Esophagus (tissue), 2 donors: ENCODE measurements around the gene SLC12A4. TPM values are rescaled to one million over a fixed set of nuclear protein-coding genes. Genes with fewer than 3 reads are reported as not detected.
A peak's percentile ranks its signal among the peaks of the same experiment; 100 is the strongest.
"Not testable (repeated sequence)": the region's sequence is repeated elsewhere in the genome, so short reads cannot be mapped to it uniquely, and the experiment has no call there.

ENCODE experiments used
- H3K27ac ChIP-seq, 2 donors: one replicate each; pipeline ENCODE4 v1.5.1; 2013; ENCODE audit warnings: low read depth in 2 of 2, mild to moderate bottlenecking in 2 of 2, inconsistent platforms in 1 of 2, low read length in 1 of 2, moderate library complexity in 1 of 2
- H3K27me3 ChIP-seq, 2 donors: one replicate each; pipeline ENCODE4 v1.6.1; 2013; ENCODE audit warnings: low read length in 2 of 2, control low read depth in 1 of 2, mild to moderate bottlenecking in 1 of 2; ENCODE audit not compliant: insufficient read depth in 2 of 2, control insufficient read depth in 1 of 2
- H3K36me3 ChIP-seq, 2 donors: one replicate each; pipeline ENCODE4 v1.6.1; 2013; ENCODE audit warnings: low read length in 1 of 2; ENCODE audit not compliant: control insufficient read depth in 2 of 2, insufficient read depth in 2 of 2
- H3K4me1 ChIP-seq, 2 donors: one replicate each; pipeline ENCODE4 v1.6.1; 2013; ENCODE audit warnings: low read length in 1 of 2; ENCODE audit not compliant: control insufficient read depth in 2 of 2, insufficient read depth in 2 of 2
- H3K4me3 ChIP-seq, 2 donors: one replicate each; pipeline ENCODE4 v1.5.1; 2013; ENCODE audit warnings: low read length in 2 of 2, mild to moderate bottlenecking in 2 of 2, low read depth in 1 of 2, moderate library complexity in 1 of 2
- H3K9me3 ChIP-seq, 2 donors: one replicate each; pipeline ENCODE4 v1.6.1; 2013; ENCODE audit warnings: mild to moderate bottlenecking in 2 of 2, low read depth in 1 of 2, low read length in 1 of 2, moderate library complexity in 1 of 2; ENCODE audit not compliant: control insufficient read depth in 2 of 2, insufficient read depth in 1 of 2
- WGBS, 2 donors: extraction: QIAGEN DNeasy Blood & Tissue Kit; methylation state at CpG; one replicate each; pipeline ENCODE4 v1.1.7; 2013; 5-methylcytosine and 5-hydroxymethylcytosine counted together
- polyA plus RNA-seq, 2 donors: library from polyadenylated mRNA; stranded (reverse); fragments of 200-250 nt; gene quantifications; one replicate each; pipeline ENCODE4 v1.2.3, GENCODE V29; 2013
- donor health status: healthy with polysubstance abuse.
- donor health status: Bipolar disorder and iron deficiency.

Gene SLC12A4
- polyA plus RNA-seq, result 10 to 100 TPM in 1 of 2 donors, 1 to 10 TPM in 1; 9.1 to 17.4 TPM

DNA sequence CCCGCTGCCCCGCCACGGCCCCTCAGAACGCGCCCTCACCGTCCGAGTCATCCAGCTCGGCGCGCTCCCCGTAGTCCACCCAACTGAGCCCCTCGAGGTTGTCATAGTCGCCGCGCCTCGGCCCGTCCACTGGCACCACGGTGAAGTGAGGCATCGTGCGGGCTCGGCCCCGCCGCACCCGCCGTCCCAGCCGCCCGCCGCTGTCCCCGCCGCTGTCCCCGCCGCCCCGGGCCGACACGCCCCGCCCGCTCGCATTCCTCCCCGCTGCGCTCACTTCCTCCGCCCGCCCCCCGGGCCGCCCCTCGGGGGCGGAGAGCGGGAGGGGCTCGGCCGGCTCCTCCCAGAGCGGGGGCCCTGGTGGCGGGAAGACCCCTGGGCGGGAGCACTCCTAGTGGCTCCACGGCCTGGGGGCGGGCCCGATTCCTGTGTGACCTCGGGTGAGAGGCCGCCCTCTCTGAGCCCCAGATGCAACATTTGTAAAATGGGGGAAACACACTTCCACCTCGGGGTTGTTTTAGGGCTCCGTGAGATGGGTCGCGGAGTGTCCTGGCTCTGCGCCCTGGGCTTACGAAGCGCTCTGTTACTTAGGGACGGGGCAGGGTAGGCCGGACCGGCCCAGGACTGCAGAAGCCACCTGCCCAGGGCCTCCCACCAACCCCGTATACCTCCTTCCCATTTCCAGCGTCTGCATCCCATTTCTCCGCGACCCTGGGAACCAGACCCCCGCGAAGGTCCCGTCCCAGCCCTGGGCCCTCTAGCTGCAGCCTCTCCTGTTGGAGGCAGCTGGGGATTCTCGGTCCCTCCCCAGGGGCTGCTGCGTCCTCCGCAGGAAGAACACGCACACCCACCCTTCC is at the start of gene SLC12A4:
TSS of gene SLC12A4 (minus strand) at position 238 of the 854 bp plus-strand sequence. CDS start at position 154, 84 bp downstream.
- peak within 1 kb of the TSS; percentile 95 for H3K27ac ChIP-seq
- peak within 1 kb of the TSS; percentile 69 to 82 for H3K4me3 ChIP-seq
- WGBS, 2 donors, result 0 to 2% methylated on average over 68 to 78 of the region's 78 CpGs
- peaks cover 10 to 20% of the 10 kb centered on the region in 2 donors for H3K4me1 ChIP-seq
- no peaks in the 10 kb centered on the region for H3K36me3 ChIP-seq
- no peaks in the 10 kb centered on the region for H3K27me3 ChIP-seq
- no peaks in the 10 kb centered on the region for H3K9me3 ChIP-seq

- 84 to 85% methylated on average over 5 of the region's 5 CpGs for WGBS, 2 donors
- no peaks in the 10 kb centered on the region for H3K36me3 ChIP-seq
Observed at GRCh38 chr16:68015681-68016080, 47.2 kb upstream of the SLC12A4 start, which contains the start of gene DPEP2NB. DPEP2NB (minus strand) TSS chr16:68015911; CDS start chr16:68015770, 141 bp downstream.

DNA sequence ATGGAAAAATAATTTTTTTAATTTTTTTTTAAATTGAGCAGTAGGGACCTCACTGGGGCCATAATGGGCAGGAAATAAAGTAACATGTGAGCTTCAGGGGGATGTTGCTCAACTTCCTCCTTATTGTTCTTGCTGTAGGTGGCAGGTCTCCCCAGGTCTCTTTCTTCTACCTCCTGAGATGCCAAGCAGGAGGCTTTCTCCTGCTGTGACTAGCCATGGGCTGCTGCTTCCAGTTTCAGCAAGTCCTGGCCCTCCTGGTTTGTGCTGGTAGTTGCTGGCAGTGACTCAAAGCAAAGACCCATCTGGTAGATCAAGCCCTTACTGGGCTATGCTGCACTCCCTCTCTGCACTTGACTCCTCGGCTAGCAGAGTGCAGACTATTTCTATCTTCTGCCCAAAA is 45.0 kb upstream of the SLC12A4 start:
- 47 to 60% methylated on average over 1 of the region's 1 CpG for WGBS, 2 donors
- no peak overlapping the region for H3K27ac ChIP-seq
- no peak overlapping the region for H3K4me3 ChIP-seq
- peaks cover 0 to 5% of the 10 kb centered on the region in 2 donors for H3K4me1 ChIP-seq
- H3K27me3 ChIP-seq, result no peaks in the 10 kb centered on the region
- no peaks in the 10 kb centered on the region for H3K9me3 ChIP-seq
- no peaks in the 10 kb centered on the region for H3K36me3 ChIP-seq

More at GRCh38 chr16:68015681-68016080, 47.2 kb upstream of the SLC12A4 start, which contains the start of gene DPEP2NB:
- H3K4me1 ChIP-seq, result peaks cover 0 to 5% of the 10 kb centered on the region in 2 donors
- no peak within 1 kb of the TSS for H3K27ac ChIP-seq
- no peak within 1 kb of the TSS for H3K4me3 ChIP-seq
- H3K9me3 ChIP-seq, result no peaks in the 10 kb centered on the region
- H3K27me3 ChIP-seq, result no peaks in the 10 kb centered on the region

- not testable (repeated sequence) for H3K4me3 ChIP-seq, H3K27me3 ChIP-seq, H3K9me3 ChIP-seq, H3K36me3 ChIP-seq, H3K4me1 ChIP-seq, H3K27ac ChIP-seq
- WGBS, 2 donors, result 84 to 89% methylated on average over 4 of the region's 4 CpGs
Observed at GRCh38 chr16:68009872-68010271, 41.4 kb upstream of the SLC12A4 start.

GRCh38 chr16:68009157-68009735 is 40.8 kb upstream of the SLC12A4 start:
- H3K27me3 ChIP-seq, result no peaks in the 10 kb centered on the region
- no peak overlapping the region for H3K27ac ChIP-seq
- peaks cover 0 to 10% of the 10 kb centered on the region in 2 donors for H3K4me1 ChIP-seq
- H3K36me3 ChIP-seq, result no peaks in the 10 kb centered on the region
- no peaks in the 10 kb centered on the region for H3K9me3 ChIP-seq
- 73 to 74% methylated on average over 9 of the region's 9 CpGs for WGBS, 2 donors
- no peak overlapping the region for H3K4me3 ChIP-seq

DNA sequence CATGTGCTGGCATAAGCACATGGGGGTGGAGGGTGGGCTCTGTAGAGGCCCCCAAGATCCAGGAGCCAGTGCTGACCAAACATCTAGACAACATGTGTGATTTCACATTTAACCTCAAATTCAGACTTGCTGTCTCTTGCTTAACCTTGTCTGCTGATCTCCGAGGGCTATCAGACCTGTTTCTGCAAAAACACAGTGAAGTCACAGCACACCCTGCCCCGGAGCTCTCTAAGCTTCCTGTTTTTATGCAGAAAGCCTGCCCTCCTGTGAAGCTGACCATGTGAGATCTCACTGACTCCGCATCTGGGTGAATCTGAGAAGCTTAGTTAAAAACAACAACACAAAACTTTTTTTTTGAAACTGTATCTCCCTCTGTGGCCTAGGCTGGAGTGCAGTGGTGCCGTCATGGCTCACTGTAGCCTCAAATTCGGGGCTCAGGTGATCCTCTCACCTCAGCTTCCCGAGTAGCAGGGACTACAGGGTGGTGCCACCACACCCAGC is 37.4 kb upstream of the SLC12A4 start:
- Histone ChIP-seq H3K9me3 (no peaks in the 10 kb centered on the region), H3K27ac (peak overlapping the region; percentile 81 to 98), H3K27me3 (no peaks in the 10 kb centered on the region), H3K4me3 (no peak overlapping the region), H3K36me3 (no peaks in the 10 kb centered on the region), H3K4me1 (peaks cover 0 to 5% of the 10 kb centered on the region in 2 donors)
- WGBS, 2 donors, result 25 to 34% methylated on average over 6 of the region's 6 CpGs

- Histone ChIP-seq H3K36me3 (no peaks in the 10 kb centered on the region), H3K27me3 (no peaks in the 10 kb centered on the region), H3K9me3 (no peaks in the 10 kb centered on the region), H3K4me3 (no peak overlapping the region), H3K4me1 (peaks cover 0 to 5% of the 10 kb centered on the region in 2 donors), H3K27ac (peak overlapping the region; percentile 81 to 98)
- 83 to 86% methylated on average over 9 of the region's 9 CpGs for WGBS, 2 donors
Observed at GRCh38 chr16:68005211-68005610, 36.8 kb upstream of the SLC12A4 start.

DNA sequence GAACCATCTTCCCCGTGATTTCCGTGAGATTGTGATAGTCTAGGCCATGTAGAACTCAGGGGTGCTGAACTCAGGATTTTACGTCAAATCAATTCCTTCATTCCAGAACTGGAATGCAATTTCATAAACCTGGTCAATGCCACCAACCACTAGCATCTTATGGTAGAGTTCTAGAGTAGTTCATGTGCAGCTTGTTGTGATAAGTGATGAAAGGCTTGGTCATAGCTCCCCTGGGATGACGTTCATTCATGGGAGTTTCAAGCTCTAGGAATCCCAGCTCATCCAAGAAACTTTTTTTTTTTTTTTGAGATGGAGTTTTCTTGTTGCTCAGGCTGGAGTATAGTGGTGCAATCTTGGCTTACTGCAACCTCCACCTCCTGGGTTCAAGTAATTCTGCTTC is 34.6 kb upstream of the SLC12A4 start:
- Histone ChIP-seq H3K9me3 (no peaks in the 10 kb centered on the region), H3K27me3 (no peaks in the 10 kb centered on the region), H3K27ac (no peak overlapping the region), H3K4me1 (peaks cover 0 to 5% of the 10 kb centered on the region in 2 donors), H3K36me3 (no peaks in the 10 kb centered on the region), H3K4me3 (no peak overlapping the region)
- 84 to 89% methylated on average over 4 of the region's 4 CpGs for WGBS, 2 donors

DNA sequence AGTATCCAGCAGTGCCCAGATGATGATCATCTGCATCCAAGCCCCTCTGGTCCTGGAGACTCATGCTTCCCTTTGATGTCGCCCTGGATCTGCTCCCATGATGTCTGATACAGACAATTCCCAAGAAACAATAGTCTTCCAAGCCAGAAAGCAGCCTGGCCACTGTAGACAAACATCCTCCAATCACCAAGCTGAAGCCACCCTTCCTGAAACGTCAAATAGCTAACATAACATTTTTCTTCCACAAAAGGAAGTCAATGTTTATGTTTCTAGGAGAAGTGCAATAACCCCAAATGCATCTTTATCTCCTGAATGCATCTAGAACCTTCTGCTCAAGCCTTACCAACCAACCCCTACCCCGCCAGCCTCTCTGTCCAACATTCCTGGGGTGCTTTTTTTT is 32.0 kb upstream of the SLC12A4 start:
- peak overlapping the region in 1 of 2 donors; percentile 51 for H3K27ac ChIP-seq
- no peaks in the 10 kb centered on the region for H3K36me3 ChIP-seq
- no peaks in the 10 kb centered on the region for H3K27me3 ChIP-seq
- 43 to 47% methylated on average over 3 of the region's 3 CpGs for WGBS, 2 donors
- H3K4me3 ChIP-seq, result no peak overlapping the region
- H3K4me1 ChIP-seq, result peaks cover 0 to 3% of the 10 kb centered on the region in 2 donors
- H3K9me3 ChIP-seq, result no peaks in the 10 kb centered on the region
